ENCODE measurements around the gene LHFPL6.
A peak's percentile ranks its signal among the peaks of the same experiment; 100 is the strongest.

LHFPL6 gene

DNA sequence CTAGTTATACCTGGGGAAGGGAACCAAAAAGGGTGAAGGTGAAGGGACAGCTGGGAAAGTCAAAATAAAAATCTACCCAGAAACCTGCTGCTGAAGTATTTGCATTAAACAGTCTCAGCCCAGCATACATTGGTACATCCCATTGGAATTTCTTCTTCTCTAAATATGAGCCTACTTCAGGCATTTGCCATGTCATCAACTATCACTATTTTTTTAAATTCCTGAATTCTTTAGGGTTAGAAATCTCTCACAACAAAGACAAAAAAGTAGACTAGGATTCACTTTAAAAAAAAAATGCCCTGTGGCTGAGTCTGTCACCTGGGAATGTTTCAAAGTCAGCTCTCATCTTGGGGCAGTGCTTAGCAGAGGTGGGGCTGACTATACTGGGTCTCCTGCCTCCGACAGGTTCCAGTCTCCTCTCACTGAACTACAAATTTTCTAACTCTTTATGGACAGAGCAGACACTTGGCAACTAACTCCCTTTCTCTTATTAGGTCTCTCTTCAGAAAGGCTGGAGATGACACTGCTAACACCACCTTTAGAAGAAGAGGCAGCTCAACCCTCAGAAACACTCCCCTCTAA lies 141.2 kb downstream of the LHFPL6 start:
- DNase-seq, result no peak

DNA sequence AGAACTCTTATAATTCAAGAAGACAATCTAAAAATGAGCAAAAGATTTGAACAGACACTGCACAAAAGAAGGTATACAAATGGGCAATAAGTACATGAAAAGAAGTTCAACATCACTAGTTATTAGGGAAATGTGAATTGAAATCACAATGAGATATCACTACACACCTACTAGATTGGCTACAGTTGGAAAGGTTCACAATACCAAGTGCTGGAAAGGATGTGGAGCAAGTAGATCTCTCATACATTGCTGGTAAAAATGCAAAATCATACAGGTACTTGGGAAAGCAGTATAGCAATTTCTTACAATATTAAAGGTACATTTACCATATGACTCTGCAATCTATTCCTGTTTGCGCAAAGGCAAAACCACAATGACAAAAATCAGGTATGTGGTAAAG lies 145.7 kb downstream of the LHFPL6 start:
- no peak for DNase-seq

DNA sequence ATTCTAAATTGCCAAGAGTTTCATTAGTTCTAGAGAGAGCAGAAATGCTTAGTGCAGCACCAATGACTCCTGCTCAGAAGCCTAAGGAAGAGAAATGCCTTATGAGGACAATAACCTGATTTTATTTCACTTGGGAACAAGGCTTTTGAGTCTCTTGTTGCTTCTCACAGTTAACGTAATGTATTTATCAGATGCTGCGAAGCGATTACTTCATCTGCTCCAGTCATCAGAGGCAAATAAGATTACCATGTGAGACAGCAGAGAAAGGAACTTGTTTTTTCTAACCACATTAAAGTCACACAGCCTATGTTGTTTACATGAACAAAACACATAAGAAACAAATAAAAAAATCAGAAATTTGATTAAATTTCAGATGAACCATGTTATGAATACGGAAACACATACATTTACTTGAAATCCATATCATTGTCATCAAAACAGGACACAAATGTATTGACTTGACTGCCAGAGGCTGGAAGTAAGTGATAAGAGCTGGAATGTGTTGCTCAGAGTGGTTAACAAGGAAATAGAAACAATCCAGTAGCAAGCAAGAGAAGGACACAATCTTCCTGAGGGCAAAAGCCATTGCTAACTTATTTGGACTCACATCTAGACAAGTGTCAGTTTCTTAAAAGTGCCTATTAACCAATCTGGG lies 147.3 kb downstream of the LHFPL6 start:
- DNase-seq, result no peak

DNA sequence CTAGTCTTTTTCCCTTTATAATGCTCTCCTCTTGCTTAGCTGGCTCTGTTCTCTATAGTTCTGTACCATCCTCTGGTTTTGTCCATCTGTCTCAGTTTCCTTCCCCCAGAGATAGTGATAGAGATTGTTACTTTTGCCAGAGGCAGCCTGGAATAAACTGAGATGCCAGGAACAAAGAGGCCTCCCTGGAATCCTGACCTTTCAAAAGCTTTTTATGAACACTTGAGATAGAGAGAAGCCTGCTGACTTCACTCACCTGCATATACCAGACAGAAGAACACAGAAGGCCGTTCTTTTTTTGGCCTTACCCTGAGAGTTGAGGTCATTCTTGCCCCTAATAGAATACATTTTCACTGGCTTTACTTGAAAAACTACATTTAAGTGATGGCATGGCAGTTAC lies 150.2 kb downstream of the LHFPL6 start:
- peak; percentile 19 for DNase-seq

DNA sequence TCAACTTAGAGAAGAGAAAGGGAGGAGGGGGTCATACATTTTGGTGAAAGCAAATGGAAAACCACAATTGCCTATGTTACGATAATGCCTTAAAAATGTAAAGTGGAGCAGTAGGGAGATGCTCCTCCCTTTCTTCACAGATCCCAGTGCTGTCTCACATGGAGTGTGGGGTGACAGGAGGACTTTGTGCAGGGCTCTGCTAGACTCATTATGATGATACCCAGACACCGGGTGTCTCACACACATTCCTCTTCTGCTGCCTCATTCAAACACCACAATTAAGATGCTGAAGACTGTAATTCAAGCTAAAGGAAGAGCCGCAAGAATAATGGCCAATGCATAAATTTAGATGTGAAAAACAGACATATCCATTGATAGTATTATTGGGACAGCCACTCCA lies 150.6 kb downstream of the LHFPL6 start:
- peak; percentile 45 for DNase-seq

DNA sequence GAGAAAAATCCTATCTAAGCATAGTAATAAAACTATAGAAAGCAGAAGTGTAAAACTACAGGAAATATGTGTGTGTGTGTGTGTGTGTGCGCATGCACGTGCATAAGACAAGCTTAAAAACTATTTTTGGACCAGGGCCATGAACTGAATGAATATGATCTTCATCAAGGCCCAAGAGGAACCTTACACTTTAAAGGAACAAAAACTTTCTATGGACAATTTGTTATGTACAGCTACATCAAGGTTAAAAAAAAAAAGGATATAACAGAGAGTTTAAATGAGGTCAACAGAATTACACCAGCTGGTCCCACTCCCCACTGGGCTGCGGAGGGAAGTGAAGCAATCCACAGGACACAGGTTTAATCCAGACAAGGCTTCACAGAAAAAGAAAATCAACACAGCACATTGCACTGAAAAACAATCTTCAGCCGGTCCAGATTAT lies 151.1 kb downstream of the LHFPL6 start:
- peak; percentile 84 for DNase-seq

DNA sequence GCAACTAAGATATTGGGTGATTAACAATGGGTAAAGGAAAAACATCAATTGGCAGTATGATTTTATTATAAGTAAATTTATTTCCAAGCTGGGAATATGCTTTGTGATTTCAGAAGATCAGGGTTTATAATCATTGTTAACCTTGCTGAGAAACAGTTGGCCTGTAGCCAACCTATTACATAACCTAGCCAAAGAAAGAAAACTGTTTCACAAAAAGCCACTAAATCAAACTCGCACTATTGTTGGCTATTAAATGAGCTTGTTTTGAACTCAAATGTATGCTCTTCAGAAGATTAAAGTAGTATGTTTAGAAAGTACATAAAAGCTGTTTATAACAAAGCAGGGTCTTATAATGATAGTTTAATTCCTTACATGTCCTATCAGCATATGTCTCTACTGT lies 151.7 kb downstream of the LHFPL6 start:
- peak; percentile 39 for DNase-seq

DNA sequence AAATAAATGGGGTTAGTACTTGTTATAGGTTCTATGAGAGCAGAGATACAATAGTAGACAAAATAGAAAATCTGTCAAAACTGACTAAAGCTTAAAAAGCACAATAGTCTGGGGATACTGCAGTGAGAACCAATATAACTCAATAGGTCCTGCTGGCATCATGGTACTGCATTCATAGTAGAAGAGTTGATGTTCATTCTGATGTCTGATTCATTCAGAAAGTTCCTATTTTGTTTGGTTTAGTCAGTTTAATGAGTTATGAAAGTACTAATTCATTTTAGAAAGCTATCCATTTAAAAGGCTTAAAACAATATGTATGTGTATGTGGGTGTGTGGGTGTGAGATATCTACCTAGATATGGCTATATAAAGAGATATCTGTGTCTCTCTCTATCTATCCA lies 152.8 kb downstream of the LHFPL6 start:
- DNase-seq, result no peak

DNA sequence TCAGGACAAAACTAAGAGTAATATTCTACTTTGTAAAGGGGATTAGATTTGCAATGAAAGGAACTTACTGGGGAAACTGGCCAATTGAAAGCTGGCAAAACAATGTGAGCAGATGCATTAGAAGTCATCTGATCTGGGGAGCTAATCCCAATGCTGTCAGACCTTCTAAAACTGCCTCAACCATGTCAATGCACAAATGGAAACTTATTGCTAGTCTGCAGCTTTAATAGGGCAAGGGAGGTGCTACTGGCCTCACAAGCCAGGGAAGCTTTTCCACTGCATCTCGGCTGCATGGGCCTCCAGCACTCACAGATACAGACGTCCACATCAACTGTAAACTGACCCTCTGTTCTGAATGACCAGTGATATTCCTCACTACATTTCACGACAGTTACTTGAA lies 154.2 kb downstream of the LHFPL6 start:
- no peak for DNase-seq

DNA sequence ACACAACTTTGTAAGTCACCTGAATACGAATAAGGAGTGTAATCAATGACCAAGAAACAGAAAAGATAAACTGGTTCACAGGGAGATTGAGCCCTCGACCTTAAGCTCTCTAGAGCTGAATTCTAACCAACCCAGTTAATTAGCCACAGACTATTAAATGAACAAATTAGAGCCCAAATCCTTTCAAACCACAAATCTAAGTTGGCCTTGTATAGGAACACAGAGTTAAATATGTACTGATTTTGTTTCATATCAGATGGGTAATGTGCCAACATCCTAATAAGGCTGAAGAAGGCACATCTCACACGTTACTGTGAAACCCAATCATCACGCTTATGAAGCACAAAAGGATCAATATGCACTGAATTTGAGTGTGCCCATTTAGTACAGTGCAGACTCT lies 156.1 kb downstream of the LHFPL6 start:
- no peak for DNase-seq

DNA sequence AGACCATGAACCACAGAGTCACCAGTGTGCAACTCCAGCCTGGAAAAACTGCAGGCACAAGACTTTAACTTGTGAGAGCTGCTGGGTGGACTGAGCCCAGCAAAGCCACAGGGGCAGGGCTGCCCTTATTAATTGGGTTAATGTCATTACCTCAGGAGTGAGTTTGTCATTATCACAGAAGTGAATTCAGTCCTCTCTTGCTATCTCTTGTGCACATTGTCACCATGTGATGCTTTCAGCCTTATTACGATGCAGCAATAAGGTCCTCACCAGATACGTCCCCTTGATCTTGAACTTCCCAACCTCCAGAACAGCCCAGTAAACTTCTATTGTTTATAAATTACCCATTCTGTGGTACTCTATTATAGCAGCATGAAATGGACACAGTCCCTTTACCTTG lies 158.1 kb downstream of the LHFPL6 start:
- no peak for DNase-seq

DNA sequence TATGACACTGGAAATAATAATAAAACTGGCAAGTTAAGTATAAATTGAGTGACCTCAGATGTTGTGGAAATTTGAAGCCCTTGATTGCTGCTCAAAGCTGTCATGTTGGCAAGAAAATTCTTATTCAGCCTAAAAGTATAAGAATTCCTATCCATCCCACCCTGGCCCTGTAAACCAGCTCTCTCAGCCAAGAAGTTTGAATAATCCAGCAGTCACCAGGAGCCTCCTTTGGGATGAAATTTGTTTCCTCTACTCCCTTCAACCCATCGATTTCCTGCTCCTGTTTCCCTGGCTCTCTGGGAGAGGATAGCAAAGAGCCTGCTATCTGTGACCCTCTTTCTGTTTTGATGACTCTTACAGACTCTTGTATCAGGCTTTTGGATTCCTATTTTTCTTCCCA lies 169.3 kb downstream of the LHFPL6 start:
- DNase-seq, result no peak

DNA sequence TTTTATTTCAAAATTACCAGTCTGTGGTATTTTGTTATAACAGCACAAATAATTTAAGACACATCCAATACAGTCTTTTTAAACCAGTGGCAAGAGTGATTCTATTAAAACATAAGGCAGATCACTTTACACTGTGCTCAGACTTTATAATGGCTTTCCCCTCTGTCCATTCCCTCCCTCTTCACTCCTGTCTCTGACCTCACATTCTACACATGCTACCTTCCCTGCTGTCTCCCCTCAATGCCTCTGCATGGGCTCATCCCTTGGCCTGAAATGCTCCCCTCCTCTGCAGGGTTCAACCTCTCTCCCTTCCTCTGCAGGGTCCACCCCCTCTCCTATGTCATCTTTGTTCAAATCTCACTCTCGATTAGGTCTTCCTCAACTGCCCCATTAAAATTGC lies 170.8 kb downstream of the LHFPL6 start:
- DNase-seq, result peak; percentile 11

DNA sequence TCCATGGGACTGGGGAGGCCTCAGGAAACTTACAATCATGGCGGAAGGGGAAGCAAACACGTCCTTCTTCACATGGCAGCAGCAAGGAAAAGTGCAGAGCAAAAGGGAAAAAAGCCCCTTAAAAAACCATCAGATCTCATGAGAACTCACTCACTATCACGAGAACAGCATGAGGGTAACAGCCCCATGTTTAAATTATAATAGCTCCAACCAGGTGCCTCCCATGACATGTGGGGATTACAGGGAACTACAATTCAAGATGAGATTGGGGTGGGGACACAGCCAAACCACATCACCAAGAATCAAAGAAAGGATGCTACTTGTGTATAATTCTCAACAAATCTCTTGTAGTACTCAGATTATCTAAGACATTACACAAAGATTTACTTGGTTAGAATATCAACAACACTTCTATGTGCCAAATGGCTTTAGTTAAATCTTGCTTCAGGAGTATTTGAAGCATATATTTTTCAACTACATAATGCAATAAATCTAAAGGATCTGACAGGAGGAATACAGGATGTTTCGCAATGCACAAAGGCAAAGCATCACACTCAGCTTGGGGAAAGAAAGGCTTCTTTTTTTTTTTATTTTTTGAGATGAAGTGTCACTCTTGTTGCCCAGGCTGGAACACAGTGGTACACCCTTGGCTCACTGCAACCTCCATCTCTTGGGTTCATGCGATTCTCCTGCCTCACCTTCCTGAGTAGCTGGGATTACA lies 180.0 kb downstream of the LHFPL6 start:
- no peak for DNase-seq

DNA sequence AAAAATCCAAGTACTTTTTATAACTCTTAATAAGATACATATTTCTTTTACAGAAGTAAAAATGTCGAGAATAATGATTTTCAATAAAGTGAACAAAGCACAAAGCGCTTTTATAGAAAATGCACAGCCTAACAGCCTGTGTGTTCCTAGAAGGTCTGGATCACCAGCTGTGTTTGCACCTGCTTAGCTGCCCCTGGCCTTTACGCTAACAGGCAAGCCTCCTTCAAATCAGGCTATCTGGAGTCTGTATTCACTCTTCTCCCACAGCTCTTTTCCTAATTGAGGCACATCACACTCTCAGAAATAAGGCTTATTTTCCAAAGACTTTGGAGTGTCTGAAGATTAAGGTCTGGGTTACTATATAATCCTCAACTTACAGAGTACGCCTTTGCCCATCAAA lies 183.1 kb downstream of the LHFPL6 start:
- peak; percentile 86 for DNase-seq

DNA sequence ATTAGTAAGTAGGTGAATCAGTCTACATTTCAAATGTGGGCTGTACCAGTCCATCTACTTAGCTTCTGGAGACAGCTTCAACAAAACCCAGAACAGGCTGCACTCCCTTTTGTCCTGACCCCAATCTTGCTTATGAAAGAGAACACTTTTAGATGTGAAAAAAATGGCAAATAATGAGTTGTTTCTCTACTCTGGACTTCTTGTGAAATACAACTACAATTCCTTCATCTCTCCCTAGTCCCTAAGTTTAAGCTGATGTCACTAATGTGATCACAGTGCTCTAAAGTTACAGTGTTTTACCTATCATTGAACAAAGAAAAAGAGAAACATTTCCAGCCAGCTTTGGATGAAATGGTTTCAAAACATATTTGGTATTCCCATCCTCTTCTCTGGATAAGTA lies 183.9 kb downstream of the LHFPL6 start:
- DNase-seq, result no peak

DNA sequence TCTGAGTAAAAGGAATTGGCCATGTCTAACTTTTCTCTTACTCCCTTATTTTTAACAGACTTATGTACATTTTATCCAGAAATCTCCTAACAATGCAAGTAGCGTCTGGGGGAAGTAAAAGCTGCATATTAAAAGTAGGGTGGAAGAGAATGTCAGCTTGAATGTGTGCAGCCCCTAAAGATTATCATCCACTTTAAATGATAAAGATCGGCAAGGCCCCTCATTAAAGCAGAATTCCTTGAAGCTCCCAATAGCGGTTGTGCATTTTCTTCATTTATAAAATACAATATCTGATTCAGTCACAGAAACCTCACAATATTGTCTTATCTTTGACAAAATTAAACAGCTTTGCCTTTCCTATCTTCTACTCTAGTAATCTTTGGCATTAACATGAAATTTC lies 184.6 kb downstream of the LHFPL6 start:
- DNase-seq, result no peak

DNA sequence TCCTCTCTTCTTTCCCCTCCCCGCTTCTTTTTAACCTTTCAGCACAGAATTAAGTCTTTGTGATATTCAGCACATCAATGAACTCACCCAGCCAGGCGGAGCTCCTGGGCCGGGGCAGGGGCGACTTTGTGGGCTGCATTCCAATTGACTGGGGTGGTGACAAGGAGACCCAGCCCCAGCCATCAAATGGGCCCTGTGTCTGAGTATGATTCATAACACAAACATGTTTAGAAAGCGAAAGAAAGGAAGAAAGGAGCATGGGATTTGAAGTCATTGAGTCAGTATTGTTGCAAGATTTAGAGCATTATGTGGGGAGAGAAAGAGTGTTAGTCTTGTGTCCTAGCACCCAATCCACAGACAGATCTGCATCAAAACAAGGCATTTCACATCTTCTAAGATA lies 185.3 kb downstream of the LHFPL6 start:
- DNase-seq, result no peak

DNA sequence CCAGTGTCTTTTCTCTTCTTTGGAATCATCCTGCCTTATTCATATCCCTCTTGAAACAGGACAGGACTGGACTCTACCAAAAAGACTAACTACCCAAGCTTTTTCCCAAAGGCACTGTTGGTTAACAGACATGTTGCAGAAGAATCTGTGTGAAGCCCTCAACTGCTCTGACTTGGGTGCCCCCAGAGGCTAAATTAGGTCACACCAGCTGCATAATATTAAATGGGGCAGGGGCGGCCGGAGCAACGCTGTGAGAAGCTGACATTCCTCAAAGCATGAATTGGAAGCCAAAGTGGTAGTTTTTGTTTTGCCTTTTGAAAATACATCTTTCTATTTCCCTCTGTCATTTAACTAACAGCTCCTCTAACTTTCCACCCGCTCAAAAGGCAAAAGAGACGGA lies 185.9 kb downstream of the LHFPL6 start:
- DNase-seq, result peak; percentile 40

DNA sequence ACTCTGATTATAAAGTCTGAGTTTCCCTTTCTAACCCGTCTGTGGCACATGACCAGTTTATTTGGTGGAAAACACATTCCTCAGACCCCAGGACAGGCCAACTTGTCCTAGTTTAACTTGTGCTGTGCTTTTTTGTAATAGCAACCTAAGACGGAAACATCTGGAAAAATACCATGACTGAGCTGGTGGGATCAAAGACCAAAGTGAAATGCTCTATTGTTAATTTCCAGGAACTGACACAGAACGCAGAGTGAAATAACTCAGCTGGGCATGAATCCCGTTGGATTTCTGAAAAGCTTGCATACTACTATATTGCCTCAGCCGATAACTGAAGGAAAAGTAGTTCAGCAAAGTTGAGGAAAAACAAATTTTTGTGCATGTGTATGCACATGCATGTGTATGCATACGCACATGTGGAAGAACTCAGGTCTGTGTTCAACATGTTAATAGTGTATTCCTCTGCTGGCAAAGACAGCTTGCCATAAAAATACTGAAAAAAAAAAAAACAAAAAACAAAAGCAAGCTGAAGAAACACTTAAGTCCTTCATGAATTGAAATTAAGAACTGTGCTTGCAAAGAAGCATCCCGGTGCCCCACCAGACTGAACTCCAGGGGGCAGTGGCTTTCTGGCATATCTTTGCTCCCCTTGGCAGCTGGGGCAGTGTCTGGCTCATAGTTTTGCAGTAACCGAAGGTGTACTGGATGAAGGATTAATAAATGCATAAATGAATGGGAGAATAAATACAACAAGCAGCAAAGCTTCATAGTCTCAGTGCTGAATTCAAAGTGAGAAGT lies 187.8 kb downstream of the LHFPL6 start:
- DNase-seq, result peak; percentile 60

DNA sequence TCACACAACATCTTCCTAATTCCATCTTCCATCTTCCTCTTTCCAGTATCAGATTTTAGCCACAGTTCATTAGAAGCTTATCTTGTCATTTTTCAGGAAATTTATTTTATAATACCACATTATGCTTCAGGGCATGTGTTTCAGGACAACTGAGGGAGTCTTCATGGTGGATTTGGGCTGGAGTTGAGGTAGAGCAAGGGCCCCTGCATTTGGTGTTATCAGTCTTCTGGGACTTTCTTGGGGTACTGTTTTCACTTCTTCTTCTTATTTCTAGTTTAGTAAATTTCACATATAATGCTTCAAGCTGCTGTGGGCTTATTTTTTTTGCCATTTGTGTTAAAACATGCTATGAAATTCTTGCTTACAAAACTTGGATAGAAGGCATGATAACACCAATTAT lies 188.7 kb downstream of the LHFPL6 start:
- no peak for DNase-seq

DNA sequence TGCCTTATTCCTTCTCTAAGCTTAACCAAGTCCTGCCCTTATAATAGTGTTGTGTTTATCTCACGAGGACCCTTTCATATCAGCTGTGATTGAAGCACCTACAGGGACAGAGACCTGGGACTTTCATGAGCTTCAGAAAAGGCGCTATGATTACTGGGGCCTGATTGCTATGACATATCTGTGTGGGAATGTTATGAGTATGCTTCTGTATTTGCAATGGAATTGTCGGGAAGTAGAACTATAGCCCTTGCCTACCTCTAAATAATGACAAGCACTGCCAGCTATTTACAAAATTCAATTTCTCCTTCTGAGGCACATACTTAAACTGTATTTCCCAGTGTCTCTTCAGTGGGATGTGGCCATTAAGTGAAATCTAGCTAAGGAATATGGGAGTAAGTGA lies 191.5 kb downstream of the LHFPL6 start:
- DNase-seq, result no peak

DNA sequence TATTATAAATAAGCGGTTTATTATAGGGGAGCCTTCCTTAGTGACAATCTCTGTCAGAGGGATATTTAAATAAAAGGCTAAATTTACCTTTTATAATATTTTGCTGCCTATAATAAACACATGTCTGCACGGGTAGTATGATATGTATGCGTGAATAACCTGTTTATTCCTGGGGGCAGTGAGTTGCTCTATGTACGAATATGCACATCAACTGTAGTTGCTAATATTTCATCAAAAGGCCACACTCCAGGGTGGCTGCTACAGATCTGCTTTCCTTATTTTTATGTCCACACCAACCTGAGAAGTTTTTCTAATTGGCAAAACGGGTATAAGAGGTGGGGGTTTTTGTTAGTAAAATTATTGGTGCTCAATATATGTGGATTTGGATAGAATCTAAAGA lies 192.0 kb downstream of the LHFPL6 start:
- DNase-seq, result no peak

All from NCI-H146 (cell line).